Measurements from ENCODE around the gene SELENOS.

DNA sequence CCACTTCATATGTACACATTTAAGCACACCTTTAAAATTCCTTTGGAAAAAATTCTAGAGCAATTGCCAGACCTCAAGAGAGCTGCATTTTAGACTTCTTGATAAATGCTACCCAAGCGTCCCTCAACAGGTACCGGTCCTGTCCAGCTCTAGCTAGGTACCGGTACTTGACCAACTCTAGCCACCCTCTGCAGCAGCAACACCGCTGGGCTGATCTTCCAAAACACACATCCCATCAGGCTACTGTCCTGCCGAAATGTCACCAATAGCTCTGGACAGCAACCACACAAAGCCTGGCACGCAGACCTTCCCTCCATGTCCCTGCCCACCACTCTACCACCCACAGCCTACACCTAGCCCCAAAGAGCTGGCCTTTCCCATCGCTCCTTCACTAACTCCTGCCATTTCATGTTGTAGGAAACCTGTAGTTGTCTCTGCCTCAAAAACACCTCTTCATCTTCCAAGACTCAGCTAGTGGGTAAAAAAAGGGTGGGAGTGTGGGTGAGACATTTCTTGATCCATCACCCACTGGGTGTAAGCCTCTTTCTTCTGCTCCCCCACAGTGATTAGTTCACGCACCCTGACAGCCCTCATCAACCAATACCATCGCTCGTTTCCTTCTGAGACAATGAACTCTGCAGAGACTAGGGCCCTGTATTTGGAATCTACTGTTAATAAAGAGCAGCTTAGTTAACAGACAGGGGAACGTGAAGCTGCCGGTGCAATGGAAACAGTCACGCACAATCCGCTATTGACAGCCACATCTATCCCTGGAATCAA is 32.2 kb downstream of the SELENOS start:
- TF ChIP-seq, protein P1, sequence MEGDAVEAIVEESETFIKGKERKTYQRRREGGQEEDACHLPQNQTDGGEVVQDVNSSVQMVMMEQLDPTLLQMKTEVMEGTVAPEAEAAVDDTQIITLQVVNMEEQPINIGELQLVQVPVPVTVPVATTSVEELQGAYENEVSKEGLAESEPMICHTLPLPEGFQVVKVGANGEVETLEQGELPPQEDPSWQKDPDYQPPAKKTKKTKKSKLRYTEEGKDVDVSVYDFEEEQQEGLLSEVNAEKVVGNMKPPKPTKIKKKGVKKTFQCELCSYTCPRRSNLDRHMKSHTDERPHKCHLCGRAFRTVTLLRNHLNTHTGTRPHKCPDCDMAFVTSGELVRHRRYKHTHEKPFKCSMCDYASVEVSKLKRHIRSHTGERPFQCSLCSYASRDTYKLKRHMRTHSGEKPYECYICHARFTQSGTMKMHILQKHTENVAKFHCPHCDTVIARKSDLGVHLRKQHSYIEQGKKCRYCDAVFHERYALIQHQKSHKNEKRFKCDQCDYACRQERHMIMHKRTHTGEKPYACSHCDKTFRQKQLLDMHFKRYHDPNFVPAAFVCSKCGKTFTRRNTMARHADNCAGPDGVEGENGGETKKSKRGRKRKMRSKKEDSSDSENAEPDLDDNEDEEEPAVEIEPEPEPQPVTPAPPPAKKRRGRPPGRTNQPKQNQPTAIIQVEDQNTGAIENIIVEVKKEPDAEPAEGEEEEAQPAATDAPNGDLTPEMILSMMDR (IDR thresholded peaks at IDR 0.05; ENCODE audit: low read length): no peak
- TF ChIP-seq EZH2 (IDR thresholded peaks at IDR 0.05; ENCODE audit: borderline replicate concordance, low read length): no peak
